SK-N-SH treated with all-trans-retinoic acid at 6 μM for 48 hours (cell line): ENCODE measurements around the gene FGF14.

ENCODE experiments used
- ATAC-seq: fragments of 200-7000 bp; cut with Tn5 transposase; 3 replicates; pipeline ENCODE4 v1.9.1; 2020; ENCODE audit warnings: mild to moderate bottlenecking, moderate library complexity
- BACH2 ChIP-seq: fragments of 250-450 bp; sonication (Bioruptor Pico); IDR thresholded peaks from 2 replicates; pipeline ENCODE4 v1.9.0; 2021; ENCODE audit warnings: mild to moderate bottlenecking, borderline replicate concordance
- CSDC2 ChIP-seq: fragments of 250-450 bp; sonication (Bioruptor Pico); IDR thresholded peaks from 2 replicates; pipeline ENCODE4 v1.5.0; 2020; ENCODE audit warnings: mild to moderate bottlenecking, moderate library complexity
- GLIS3 ChIP-seq: fragments of 250-450 bp; sonication (Bioruptor Pico); IDR thresholded peaks from 2 replicates; pipeline ENCODE4 v1.5.0; 2020; ENCODE audit warnings: mild to moderate bottlenecking, moderate library complexity
- ISL1 ChIP-seq: fragments of 250-450 bp; sonication (Bioruptor Pico); IDR thresholded peaks from 2 replicates; pipeline ENCODE4 v2.1.2; 2022; ENCODE audit warnings: mild to moderate bottlenecking, moderate library complexity
- OSR1 ChIP-seq: fragments of 250-450 bp; sonication (Bioruptor Pico); IDR thresholded peaks from 2 replicates; pipeline ENCODE4 v1.8.0; 2022; ENCODE audit warnings: moderate library complexity, mild to moderate bottlenecking, inconsistent platforms
- RARB ChIP-seq: fragments of 250-450 bp; sonication (Bioruptor Pico); IDR thresholded peaks from 2 replicates; pipeline ENCODE4 v1.8.0; 2021; ENCODE audit warnings: mild to moderate bottlenecking, moderate library complexity
- SNAI2 ChIP-seq: fragments of 250-450 bp; sonication (Bioruptor Pico); IDR thresholded peaks from 2 replicates; pipeline ENCODE4 v1.5.0; 2020; ENCODE audit warnings: mild to moderate bottlenecking, moderate library complexity
- TOX ChIP-seq: fragments of 250-450 bp; sonication (Bioruptor Pico); IDR thresholded peaks from 2 replicates; pipeline ENCODE4 v1.8.0; 2021; ENCODE audit warnings: mild to moderate bottlenecking, moderate library complexity, borderline replicate concordance
- ZC3H10 ChIP-seq: fragments of 250-450 bp; sonication (Bioruptor Pico); IDR thresholded peaks from 2 replicates; pipeline ENCODE4 v1.5.1; 2021; ENCODE audit warnings: mild to moderate bottlenecking, moderate library complexity
- ZFP30 ChIP-seq: fragments of 450-650 bp; formaldehyde crosslinking; IDR thresholded peaks from 2 replicates; pipeline ENCODE4 v1.5.0; 2022; ENCODE audit warnings: mild to moderate bottlenecking, moderate library complexity
- ZNF565 ChIP-seq: fragments of 450-650 bp; formaldehyde crosslinking; conservative IDR thresholded peaks from 2 replicates; pipeline ENCODE4 v1.5.0; 2020; ENCODE audit warnings: low read depth, mild to moderate bottlenecking, moderate library complexity
- ZNF8 ChIP-seq: fragments of 450-650 bp; formaldehyde crosslinking; IDR thresholded peaks from 2 replicates; pipeline ENCODE4 v1.5.0; 2020; ENCODE audit warnings: mild to moderate bottlenecking, moderate library complexity
- TF ChIP-seq, protein P1 (sequence below): fragments of 250-450 bp; sonication (Bioruptor Pico); IDR thresholded peaks from 2 replicates; pipeline ENCODE4 v1.5.1; 2020; ENCODE audit warnings: low read depth, mild to moderate bottlenecking, moderate library complexity
- TF ChIP-seq, protein P2 (sequence below): fragments of 250-450 bp; sonication (Bioruptor Pico); IDR thresholded peaks from 2 replicates; pipeline ENCODE4 v1.5.1; 2021; ENCODE audit warnings: mild to moderate bottlenecking, moderate library complexity
- TF ChIP-seq, protein P3 (sequence below): fragments of 250-450 bp; sonication (Bioruptor Pico); IDR thresholded peaks from 2 replicates; pipeline ENCODE4 v1.8.0; 2020; ENCODE audit warnings: mild to moderate bottlenecking, moderate library complexity, borderline replicate concordance
- TF ChIP-seq, protein P4 (sequence below): fragments of 250-450 bp; sonication (Bioruptor Pico); IDR thresholded peaks from 2 replicates; pipeline ENCODE4 v1.5.0; 2020; ENCODE audit warnings: mild to moderate bottlenecking, moderate library complexity

Gene FGF14

DNA sequence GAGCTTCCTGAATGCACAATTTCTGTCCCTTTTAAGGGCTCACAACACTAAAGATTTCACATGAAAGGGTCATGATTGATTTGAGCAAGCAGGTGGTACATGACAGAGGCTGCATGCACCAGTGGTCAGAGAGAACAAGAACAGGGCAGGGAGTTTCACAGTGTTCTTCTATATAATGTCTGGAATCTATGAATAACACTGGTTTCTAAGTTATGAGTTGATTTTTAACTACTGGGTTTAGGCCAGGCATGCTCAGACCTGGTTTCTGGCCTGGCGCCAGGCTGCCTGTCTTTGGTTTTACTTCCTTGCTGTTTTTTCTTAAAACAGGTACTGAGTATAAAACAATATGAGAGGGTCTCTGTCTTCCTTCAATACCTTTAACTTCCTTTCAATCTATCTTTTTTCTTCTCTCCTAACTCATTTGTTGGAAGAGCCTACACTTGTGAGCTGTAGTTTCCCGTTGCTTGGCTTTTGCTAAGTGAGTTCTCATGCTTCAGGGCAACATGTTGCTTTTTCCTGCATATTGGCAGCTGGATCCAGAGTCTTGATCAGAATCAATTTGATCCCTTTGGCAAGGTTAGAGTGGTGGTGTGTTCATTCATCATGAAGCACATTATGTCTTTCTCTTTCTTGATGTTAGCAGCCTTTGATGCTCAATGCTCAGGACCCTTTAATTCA, 38.5 kb upstream of the FGF14 start (continued):
- TF ChIP-seq, protein P1, sequence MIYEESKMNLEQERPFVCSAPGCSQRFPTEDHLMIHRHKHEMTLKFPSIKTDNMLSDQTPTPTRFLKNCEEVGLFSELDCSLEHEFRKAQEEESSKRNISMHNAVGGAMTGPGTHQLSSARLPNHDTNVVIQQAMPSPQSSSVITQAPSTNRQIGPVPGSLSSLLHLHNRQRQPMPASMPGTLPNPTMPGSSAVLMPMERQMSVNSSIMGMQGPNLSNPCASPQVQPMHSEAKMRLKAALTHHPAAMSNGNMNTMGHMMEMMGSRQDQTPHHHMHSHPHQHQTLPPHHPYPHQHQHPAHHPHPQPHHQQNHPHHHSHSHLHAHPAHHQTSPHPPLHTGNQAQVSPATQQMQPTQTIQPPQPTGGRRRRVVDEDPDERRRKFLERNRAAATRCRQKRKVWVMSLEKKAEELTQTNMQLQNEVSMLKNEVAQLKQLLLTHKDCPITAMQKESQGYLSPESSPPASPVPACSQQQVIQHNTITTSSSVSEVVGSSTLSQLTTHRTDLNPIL (CRISPR knock-in tag), result no peak

DNA sequence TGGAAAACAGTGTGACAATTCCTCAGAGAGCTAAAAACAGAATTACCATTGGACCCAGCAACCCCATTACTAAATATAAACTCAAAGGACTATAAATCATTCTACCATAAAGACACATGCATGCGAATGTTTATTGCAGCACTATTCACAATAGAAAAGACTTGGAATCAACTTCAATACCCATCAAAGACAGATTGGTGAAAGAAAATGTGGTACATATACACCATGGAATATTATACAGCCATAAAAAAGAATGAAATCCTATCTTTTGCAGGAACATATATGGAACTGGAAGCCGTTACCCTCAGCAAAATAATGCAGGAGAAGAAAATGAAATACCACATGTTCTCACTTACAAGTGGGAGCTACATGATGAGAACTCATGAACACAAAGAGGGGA, 20.8 kb upstream of the FGF14 start:
- no peak for ATAC-seq
- TF ChIP-seq TOX (CRISPR knock-in tag) (no peak), ZNF8 (CRISPR knock-in tag) (peak; percentile 95)

DNA sequence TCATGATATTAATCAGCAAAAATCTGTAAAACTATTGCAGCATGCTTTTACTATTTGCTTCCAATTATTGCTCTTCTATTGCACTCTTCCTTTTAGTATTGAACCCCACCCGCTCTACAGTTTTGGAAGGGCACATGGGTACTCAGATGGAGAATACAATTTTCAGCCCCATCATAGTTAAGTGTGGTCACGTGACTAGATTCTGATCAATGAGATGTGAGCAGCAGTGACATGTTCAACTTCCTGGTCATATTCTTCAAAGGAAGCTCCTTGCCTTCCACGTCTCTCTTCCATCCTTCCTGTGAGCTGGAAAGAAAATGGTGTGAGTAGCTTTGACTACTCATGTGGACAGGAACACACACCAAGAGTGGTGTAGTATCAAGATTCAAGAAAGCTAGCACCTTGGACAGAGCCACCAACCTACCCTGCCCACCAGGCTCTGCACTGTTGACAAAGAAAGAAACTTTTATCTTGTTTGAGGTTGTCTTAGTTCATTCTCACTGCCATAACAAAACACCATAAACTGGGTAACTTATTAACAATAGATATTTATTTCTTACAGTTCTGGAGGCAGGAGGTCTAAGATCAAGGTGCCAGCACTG, 3.8 kb upstream of the FGF14 start:
- TF ChIP-seq BACH2 (CRISPR knock-in tag), result no peak
- ATAC-seq, result no peak

DNA sequence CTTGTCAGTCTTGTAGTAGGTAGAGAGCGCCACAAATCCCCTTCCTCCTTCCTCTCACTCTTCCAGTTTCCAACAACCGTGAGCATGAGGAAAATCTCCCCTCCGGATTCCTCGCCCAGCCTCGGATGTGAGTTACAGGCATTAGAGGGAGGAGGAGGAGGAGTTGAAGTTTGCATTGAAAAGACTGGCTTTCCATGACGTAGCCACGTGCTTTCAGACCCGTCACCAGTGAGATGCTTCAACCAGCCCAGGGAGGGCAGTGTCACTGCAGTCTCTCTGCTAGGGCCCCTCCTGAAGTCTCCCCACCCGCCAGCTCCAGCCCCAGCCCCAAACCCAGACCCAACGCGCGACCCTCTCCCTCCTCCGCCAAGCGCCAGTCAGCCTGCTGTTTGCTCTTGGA, 442 bp upstream of the FGF14 start:
- TF ChIP-seq ZC3H10 (CRISPR knock-in tag) (no peak), RARB (no peak)
- peak; percentile 69 for ATAC-seq

DNA sequence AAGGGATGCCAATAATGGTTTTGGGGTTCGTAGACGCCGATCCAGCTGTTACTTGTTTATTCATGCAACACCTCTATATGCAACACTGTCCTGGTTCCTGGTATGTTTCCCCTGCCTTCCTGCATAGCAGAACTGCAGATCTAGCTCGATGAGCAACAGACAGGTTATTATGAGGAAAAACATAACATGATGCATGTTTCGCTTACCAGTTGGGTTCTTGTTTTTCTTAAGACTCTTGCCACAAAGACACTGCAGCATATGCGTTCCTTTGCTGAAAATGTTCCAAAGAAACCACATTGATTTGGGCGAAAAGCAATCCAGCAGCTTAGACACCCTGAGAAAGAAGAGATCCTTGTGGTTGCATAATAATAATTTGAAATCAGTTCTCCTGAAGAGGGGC, 583 bp downstream of the FGF14 start:
- TF ChIP-seq ISL1 (CRISPR knock-in tag), result no peak
- TF ChIP-seq TOX (CRISPR knock-in tag), result no peak
- no peak for TF ChIP-seq ZNF565
- TF ChIP-seq, protein P2, sequence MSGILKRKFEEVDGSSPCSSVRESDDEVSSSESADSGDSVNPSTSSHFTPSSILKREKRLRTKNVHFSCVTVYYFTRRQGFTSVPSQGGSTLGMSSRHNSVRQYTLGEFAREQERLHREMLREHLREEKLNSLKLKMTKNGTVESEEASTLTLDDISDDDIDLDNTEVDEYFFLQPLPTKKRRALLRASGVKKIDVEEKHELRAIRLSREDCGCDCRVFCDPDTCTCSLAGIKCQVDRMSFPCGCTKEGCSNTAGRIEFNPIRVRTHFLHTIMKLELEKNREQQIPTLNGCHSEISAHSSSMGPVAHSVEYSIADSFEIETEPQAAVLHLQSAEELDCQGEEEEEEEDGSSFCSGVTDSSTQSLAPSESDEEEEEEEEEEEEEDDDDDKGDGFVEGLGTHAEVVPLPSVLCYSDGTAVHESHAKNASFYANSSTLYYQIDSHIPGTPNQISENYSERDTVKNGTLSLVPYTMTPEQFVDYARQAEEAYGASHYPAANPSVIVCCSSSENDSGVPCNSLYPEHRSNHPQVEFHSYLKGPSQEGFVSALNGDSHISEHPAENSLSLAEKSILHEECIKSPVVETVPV (CRISPR knock-in tag), result no peak
- no peak for TF ChIP-seq CSDC2 (CRISPR knock-in tag)
- no peak for TF ChIP-seq ZC3H10 (CRISPR knock-in tag)
- TF ChIP-seq GLIS3, result no peak
- TF ChIP-seq, protein P3, sequence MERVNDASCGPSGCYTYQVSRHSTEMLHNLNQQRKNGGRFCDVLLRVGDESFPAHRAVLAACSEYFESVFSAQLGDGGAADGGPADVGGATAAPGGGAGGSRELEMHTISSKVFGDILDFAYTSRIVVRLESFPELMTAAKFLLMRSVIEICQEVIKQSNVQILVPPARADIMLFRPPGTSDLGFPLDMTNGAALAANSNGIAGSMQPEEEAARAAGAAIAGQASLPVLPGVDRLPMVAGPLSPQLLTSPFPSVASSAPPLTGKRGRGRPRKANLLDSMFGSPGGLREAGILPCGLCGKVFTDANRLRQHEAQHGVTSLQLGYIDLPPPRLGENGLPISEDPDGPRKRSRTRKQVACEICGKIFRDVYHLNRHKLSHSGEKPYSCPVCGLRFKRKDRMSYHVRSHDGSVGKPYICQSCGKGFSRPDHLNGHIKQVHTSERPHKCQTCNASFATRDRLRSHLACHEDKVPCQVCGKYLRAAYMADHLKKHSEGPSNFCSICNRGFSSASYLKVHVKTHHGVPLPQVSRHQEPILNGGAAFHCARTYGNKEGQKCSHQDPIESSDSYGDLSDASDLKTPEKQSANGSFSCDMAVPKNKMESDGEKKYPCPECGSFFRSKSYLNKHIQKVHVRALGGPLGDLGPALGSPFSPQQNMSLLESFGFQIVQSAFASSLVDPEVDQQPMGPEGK (CRISPR knock-in tag), result no peak
- TF ChIP-seq, protein P4, sequence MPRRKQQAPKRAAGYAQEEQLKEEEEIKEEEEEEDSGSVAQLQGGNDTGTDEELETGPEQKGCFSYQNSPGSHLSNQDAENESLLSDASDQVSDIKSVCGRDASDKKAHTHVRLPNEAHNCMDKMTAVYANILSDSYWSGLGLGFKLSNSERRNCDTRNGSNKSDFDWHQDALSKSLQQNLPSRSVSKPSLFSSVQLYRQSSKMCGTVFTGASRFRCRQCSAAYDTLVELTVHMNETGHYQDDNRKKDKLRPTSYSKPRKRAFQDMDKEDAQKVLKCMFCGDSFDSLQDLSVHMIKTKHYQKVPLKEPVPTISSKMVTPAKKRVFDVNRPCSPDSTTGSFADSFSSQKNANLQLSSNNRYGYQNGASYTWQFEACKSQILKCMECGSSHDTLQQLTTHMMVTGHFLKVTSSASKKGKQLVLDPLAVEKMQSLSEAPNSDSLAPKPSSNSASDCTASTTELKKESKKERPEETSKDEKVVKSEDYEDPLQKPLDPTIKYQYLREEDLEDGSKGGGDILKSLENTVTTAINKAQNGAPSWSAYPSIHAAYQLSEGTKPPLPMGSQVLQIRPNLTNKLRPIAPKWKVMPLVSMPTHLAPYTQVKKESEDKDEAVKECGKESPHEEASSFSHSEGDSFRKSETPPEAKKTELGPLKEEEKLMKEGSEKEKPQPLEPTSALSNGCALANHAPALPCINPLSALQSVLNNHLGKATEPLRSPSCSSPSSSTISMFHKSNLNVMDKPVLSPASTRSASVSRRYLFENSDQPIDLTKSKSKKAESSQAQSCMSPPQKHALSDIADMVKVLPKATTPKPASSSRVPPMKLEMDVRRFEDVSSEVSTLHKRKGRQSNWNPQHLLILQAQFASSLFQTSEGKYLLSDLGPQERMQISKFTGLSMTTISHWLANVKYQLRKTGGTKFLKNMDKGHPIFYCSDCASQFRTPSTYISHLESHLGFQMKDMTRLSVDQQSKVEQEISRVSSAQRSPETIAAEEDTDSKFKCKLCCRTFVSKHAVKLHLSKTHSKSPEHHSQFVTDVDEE (CRISPR knock-in tag), result no peak
- no peak for TF ChIP-seq BACH2 (CRISPR knock-in tag)
- TF ChIP-seq, protein P1 (CRISPR knock-in tag), result no peak
- TF ChIP-seq ZFP30 (CRISPR knock-in tag), result no peak
- no peak for TF ChIP-seq OSR1 (CRISPR knock-in tag)
- TF ChIP-seq ZNF8 (CRISPR knock-in tag), result no peak
- TF ChIP-seq SNAI2 (CRISPR knock-in tag), result no peak
- peak; percentile 46 for ATAC-seq
